GM19397 (cell line): ENCODE results near the gene HBB.
"Not testable (repeated sequence)": the region's sequence is repeated elsewhere in the genome, so short reads cannot be mapped to it uniquely, and the experiment has no call there.

ENCODE experiments used
- ATAC-seq: cut with Tn5 transposase; IDR thresholded peaks from one replicate; pipeline ENCODE4 v1.9.1; 2021; ENCODE audit warnings: mild to moderate bottlenecking, moderate library complexity; ENCODE audit not compliant: unreplicated experiment

HBB gene

DNA sequence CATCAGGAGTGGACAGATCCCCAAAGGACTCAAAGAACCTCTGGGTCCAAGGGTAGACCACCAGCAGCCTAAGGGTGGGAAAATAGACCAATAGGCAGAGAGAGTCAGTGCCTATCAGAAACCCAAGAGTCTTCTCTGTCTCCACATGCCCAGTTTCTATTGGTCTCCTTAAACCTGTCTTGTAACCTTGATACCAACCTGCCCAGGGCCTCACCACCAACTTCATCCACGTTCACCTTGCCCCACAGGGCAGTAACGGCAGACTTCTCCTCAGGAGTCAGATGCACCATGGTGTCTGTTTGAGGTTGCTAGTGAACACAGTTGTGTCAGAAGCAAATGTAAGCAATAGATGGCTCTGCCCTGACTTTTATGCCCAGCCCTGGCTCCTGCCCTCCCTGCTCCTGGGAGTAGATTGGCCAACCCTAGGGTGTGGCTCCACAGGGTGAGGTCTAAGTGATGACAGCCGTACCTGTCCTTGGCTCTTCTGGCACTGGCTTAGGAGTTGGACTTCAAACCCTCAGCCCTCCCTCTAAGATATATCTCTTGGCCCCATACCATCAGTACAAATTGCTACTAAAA, at the start of gene HBB:
HBB (minus strand) TSS at position 340 of the 579 bp plus-strand sequence; CDS start at position 290, 50 bp downstream.
- ATAC-seq, result no peak

DNA sequence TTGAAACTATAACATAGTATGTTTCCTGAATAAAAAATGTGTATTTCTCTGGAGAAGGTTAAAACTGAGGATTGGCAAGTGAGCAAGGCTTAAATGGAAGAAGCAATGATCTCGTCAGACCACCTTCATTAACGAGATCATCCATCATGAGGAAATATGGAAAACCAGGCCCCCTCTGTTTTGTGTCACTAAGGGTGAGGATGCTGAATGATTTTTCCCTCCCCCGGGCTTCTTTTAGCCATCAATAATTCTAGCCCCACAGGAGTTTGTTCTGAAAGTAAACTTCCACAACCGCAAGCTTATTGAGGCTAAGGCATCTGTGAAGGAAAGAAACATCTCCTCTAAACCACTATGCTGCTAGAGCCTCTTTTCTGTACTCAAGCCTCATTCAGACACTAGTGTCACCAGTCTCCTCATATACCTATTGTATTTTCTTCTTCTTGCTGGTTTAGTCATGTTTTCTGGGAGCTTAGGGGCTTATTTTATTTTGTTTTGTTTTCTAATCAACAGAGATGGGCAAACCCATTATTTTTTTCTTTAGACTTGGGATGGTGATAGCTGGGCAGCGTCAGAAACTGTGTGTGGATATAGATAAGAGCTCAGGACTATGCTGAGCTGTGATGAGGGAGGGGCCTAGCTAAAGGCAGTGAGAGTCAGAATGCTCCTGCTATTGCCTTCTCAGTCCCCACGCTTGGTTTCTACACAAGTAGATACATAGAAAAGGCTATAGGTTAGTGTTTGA, 48.7 kb upstream of the HBB start:
- no peak for ATAC-seq

DNA sequence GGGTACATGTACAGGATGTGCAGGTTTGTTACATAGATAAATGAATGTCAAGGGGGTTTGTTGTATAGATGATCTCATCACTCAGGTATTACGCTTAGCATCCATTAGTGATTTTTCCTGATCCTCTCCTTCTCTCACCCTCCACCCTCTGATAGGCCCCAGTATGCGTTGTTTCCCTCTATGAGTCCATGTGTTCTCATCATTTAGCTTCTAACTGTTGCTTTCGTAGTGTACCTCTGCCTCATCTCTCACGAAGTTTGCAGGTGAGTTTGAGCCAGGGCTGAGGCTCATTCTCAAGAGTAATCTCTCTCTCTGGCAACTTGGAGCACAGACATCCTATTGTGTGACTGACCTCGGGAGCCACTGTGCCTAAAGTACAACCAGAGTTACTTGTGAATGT, 47.5 kb upstream of the HBB start:
- no peak for ATAC-seq

- no peak for ATAC-seq
These were observed 45.6 kb upstream of the HBB start for GRCh38 chr11:5272395-5273017.

DNA sequence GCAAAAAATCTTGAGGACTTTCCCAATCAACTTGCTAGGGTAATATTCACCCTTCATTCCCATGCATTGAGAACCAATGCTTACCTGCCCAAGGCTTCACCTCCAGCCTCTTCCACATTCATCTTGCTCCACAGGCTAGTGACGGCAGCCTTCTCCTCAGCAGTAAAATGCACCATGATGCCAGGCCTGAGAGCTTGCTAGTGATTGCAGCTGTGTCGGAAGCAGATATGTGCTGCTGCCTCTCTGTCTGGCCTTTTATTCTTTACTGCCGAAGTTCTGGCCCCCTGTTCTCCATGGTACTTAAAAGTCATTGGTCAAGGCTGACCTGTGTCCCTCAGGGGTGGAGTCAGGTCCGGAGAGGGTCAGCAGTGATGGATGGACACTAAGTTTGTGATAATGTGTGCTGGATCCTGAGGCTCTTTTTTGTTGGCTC, 42.9 kb upstream of the HBB start, which contains the start of gene HBE1:
HBE1 (minus strand) TSS at position 231 of the 433 bp plus-strand sequence; CDS start at position 176, 55 bp downstream.
- no peak for ATAC-seq

GRCh38 chr11:5267033-5267563, 40.2 kb upstream of the HBB start:
- no peak for ATAC-seq

DNA sequence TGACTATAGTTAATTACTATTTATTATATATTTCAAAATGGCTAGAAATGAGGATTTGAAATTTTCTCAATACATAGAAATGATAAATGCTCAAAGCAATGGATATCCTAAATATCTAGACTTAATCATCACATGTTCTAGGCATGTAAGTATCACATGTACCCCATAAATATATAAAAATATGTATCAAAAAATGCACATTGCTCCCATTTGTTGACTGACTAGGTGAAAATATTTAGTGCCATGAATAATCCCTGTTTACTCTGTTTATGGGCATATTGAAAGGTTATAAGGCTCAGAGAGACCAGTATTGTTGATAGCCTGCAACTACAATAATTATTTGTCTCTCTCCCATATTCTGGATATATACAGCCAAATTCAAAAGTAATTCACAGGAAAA, 39.7 kb upstream of the HBB start:
- no peak for ATAC-seq

- ATAC-seq, result no peak
These were observed 39.0 kb upstream of the HBB start for GRCh38 chr11:5265832-5266231.

DNA sequence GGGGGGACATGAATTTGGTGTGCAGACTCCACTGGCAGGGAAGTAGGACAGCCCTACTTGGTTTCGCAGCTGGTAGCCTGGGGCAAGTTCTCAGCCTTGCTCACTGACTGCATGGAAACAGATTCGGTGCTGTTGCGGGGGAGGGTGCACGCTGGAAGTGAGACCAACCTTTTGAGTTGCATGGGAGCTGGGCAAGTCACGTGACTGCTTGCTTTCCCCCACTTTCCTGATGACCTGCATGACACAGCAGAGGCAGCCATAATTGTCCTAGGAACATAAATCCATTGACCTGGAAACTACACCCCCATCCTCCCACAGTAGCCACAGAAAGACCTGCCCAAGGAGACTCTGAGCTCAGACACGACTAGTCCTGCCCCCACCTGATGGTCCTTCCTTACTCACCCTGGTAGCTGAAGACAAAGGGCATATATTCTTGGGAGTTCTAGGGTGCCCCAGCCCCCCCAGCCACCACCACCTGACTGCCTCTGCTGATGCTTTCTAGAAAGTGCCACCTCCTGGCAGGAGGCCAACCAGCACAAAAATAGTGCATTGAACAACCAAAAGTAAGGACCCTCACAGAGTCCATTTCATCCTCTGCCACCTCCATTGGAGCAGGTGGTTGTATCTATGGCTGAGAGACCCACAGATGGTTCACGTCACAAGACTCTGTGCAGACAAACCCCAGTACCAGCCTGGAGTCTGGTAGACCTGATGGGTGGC, 31.8 kb upstream of the HBB start:
- no peak for ATAC-seq

DNA sequence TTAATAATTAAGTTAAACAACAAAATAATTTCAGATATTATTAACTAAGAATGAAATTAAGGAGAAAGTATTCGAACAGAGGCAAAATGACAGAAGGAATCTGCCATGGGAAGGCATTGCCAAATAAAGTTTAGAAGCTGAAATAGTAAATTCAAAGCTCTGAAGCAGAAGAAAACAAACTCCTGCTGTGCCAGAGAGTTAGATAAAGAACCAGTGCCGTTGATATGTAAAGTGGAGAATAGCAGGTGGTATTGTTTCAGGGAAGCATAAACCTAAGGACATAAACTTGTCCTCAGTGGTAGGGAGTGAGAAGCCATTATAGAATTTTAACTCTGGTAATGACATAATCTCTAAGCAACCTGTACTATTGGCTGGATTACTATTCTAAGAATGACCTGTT, 30.4 kb upstream of the HBB start:
- no peak for ATAC-seq

GRCh38 chr11:5254646-5255413, 28.0 kb upstream of the HBB start, which contains the start of gene HBG2:
TSS of gene HBG2 (minus strand) at chr11:5254781. CDS start at chr11:5254728, 53 bp downstream.
- ATAC-seq, result not testable (repeated sequence)

DNA sequence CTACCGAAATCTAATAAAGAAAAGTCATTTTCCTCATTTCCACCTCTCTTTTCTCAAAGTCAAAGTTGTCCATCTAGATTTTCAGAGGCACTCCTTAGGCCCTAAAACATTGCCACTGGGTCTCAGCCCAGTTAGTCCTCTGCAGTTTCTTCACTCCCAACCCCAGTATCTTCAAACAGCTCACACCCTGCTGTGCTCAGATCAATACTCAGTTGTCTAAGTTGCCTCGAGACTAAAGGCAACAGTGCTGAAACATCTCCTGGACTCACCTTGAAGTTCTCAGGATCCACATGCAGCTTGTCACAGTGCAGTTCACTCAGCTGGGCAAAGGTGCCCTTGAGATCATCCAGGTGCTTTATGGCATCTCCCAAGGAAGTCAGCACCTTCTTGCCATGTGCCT, 27.2 kb upstream of the HBB start:
- not testable (repeated sequence) for ATAC-seq

- not testable (repeated sequence) for ATAC-seq
These were observed 26.6 kb upstream of the HBB start for GRCh38 chr11:5253440-5253839.

GRCh38 chr11:5252919-5253265, 26.0 kb upstream of the HBB start:
- no peak for ATAC-seq

GRCh38 chr11:5252192-5252918, 25.5 kb upstream of the HBB start:
- no peak for ATAC-seq

DNA sequence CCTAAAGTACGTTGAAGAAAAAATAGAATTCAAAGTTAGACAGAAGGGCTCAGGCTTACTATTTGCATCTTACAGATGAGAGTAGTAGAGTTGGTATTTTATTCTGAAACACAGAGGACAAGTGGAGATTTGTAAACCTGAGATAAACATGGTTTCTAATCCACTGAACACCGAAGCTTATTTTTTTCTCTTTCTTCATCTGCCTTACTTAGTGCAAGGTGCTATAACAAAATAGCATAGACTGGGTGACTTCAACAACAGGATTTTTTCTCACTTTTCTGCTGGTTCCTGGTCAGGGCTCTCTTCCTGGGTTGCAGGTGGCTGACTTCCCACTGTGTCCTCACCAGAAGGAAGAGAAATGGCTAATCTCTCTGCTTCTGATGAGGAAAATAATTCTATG, 24.9 kb upstream of the HBB start:
- no peak for ATAC-seq

GRCh38 chr11:5250543-5251204, 23.8 kb upstream of the HBB start:
- ATAC-seq, result no peak

GRCh38 chr11:5249807-5250396, 23.0 kb upstream of the HBB start, which contains the start of gene HBG1:
TSS of gene HBG1 (minus strand) at chr11:5249857. CDS start at chr11:5249804, 53 bp downstream.
- ATAC-seq, result not testable (repeated sequence)

DNA sequence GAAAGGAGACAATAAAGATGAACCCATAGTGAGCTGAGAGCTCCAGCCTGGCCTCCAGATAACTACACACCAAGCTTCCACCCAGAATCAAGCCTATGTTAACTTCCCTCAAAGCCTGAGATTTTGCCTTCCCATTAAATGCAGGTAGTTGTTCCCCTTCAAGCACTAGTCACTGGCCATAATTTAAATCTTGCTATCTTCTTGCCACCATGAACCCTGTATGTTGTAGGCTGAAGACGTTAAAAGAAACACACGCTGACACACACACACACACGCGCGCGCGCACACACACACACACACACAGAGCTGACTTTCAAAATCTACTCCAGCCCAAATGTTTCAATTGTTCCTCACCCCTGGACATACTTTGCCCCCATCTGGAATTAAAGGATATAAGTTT, 21.6 kb upstream of the HBB start:
- not testable (repeated sequence) for ATAC-seq
